Stimulated activated CD4-positive, alpha-beta T cell treated with anti-CD3 and anti-CD28 coated beads, Interleukin-4, amount 100 ng/mL, for 24 hours (primary cell): ENCODE results near the gene ABR.

Source experiments
- DNase-seq: peaks from one replicate; pipeline ENCODE4 v3.0.0-alpha.2; 2020

The ABR gene

GRCh38 chr17:1042486-1042885, 137.3 kb downstream of the ABR start:
- DNase-seq, result no peak

- no peak for DNase-seq
Observed at GRCh38 chr17:1041746-1042145, 138.0 kb downstream of the ABR start.

GRCh38 chr17:1040216-1040600, 139.6 kb downstream of the ABR start:
- DNase-seq, result no peak

- DNase-seq, result no peak
Observed at GRCh38 chr17:1039511-1040215, 140.1 kb downstream of the ABR start.

GRCh38 chr17:1039123-1039507, 140.7 kb downstream of the ABR start:
- no peak for DNase-seq

- DNase-seq, result no peak
Observed at GRCh38 chr17:1038459-1039122, 141.2 kb downstream of the ABR start.

- DNase-seq, result no peak
Observed at GRCh38 chr17:1037238-1037879, 142.4 kb downstream of the ABR start.

- no peak for DNase-seq
Observed at GRCh38 chr17:1036845-1037237, 142.9 kb downstream of the ABR start.

- DNase-seq, result no peak
Observed at GRCh38 chr17:1036171-1036844, 143.5 kb downstream of the ABR start.

GRCh38 chr17:1035546-1036170, 144.1 kb downstream of the ABR start:
- no peak for DNase-seq

GRCh38 chr17:1034652-1035210, 145.1 kb downstream of the ABR start:
- no peak for DNase-seq

- no peak for DNase-seq
Observed at GRCh38 chr17:1033503-1033902, 146.3 kb downstream of the ABR start.

GRCh38 chr17:1032391-1032790, 147.4 kb downstream of the ABR start:
- no peak for DNase-seq

- DNase-seq, result no peak
Observed at GRCh38 chr17:1031711-1032110, 148.1 kb downstream of the ABR start.

GRCh38 chr17:1030684-1031532, 148.9 kb downstream of the ABR start:
- DNase-seq, result no peak

- no peak for DNase-seq
Observed at GRCh38 chr17:1029922-1030644, 149.7 kb downstream of the ABR start.

- no peak for DNase-seq
Observed at GRCh38 chr17:1029196-1029921, 150.4 kb downstream of the ABR start.

- DNase-seq, result no peak
Observed at GRCh38 chr17:1027044-1027443, 152.7 kb downstream of the ABR start.

GRCh38 chr17:1026599-1026975, 153.2 kb downstream of the ABR start:
- no peak for DNase-seq
